ENCODE data around the gene LGALS12. TPM values are rescaled to one million over a fixed set of nuclear protein-coding genes. Genes with fewer than 3 reads are reported as not detected.
A peak's percentile ranks its signal among the peaks of the same experiment; 100 is the strongest.

LGALS12 gene
- total and polyA plus RNA-seq, 2 donors (not counting 1 experiment from before 2014, with no cell fraction given) = not detected

DNA sequence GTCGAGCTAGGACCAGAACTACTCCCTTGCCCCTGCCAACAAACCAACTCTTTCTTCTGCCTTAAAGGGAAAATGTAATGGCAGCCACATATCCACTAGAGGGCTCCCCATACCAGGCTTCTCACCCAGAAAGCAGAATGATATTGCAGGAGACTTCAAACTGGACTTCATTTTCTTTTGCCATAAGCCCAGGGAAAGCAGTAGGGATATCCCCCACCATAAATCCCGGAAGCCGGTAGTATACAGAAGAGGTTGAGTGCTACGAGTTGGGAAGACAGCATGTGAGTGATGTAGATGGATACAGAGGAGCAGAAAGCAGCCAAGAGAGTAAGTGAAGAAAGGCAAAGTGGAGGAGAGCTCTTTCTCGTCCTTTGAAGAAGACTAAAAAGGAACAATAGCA lies 27.0 kb upstream of the LGALS12 start:
- no peaks in the 10 kb centered on the region for H4K20me1 ChIP-seq (ENCODE audit: control insufficient read depth, extremely low read depth, insufficient read depth, low read length)
- no peaks in the 10 kb centered on the region for H3K79me2 ChIP-seq (ENCODE audit: control insufficient read depth, insufficient read depth, low read length)
- TF ChIP-seq EZH2 (IDR thresholded peaks at IDR 0.05; ENCODE audit: low read length, missing control alignments) = no peak
- TF ChIP-seq, protein P1, sequence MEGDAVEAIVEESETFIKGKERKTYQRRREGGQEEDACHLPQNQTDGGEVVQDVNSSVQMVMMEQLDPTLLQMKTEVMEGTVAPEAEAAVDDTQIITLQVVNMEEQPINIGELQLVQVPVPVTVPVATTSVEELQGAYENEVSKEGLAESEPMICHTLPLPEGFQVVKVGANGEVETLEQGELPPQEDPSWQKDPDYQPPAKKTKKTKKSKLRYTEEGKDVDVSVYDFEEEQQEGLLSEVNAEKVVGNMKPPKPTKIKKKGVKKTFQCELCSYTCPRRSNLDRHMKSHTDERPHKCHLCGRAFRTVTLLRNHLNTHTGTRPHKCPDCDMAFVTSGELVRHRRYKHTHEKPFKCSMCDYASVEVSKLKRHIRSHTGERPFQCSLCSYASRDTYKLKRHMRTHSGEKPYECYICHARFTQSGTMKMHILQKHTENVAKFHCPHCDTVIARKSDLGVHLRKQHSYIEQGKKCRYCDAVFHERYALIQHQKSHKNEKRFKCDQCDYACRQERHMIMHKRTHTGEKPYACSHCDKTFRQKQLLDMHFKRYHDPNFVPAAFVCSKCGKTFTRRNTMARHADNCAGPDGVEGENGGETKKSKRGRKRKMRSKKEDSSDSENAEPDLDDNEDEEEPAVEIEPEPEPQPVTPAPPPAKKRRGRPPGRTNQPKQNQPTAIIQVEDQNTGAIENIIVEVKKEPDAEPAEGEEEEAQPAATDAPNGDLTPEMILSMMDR (conservative IDR thresholded peaks at IDR 0.05 in 1 of 2, IDR thresholded peaks at IDR 0.05 in 1 of 2; ENCODE audit: low read depth in 1 of 2, low read length in 2 of 2) = peak; percentile 94 to 97
- H3K4me3 ChIP-seq (replicated peaks in 1 of 4; ENCODE audit: control extremely low read depth in 1 of 4, insufficient read depth in 1 of 4, low read depth in 3 of 4, low read length in 4 of 4) = no peak overlapping the region
- H3K4me1 ChIP-seq (ENCODE audit: control insufficient read depth, extremely low read depth, insufficient read depth, low read length) = no peaks in the 10 kb centered on the region
- peak overlapping the region; percentile 19 for H3K4me2 ChIP-seq (ENCODE audit: extremely low read depth, insufficient read depth, low read length)
- no peak overlapping the region for H3K9ac ChIP-seq (ENCODE audit: insufficient read depth, low read length)
- peak; percentile 66 to 86 for DNase-seq (ENCODE audit: low read depth in 2 of 2)
- H2AFZ ChIP-seq (ENCODE audit: low read length) = peak overlapping the region; percentile 78
- H3K27me3 ChIP-seq (ENCODE audit: control insufficient read depth, insufficient read depth, low read length) = no peaks in the 10 kb centered on the region
- H3K9me3 ChIP-seq (ENCODE audit: control insufficient read depth, insufficient read depth, low read depth, low read length) = no peaks in the 10 kb centered on the region
- H3K27ac ChIP-seq (ENCODE audit: insufficient read depth, low read length) = no peak overlapping the region
- H3K36me3 ChIP-seq (ENCODE audit: control insufficient read depth, insufficient read depth, low read length) = no peaks in the 10 kb centered on the region

DNA sequence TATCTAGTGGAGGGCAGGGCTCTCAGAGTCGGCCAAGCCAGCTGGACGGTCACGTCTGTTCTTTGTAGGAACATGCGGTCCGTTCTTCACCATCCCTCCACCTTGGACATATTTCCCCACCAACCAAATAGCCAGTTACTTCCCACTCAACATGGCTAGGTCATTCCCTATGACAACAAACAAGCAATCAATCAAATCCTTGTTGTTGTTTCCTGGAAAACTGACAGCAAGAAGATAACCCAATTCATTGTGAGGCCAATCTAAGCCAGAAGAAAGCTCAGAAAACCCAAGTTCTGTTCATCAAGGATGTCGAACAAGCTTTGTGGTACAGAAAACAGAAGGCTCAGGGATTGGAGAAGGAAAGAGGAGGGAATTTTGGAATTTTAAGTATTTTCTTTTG lies 25.8 kb upstream of the LGALS12 start:
- H4K20me1 ChIP-seq (ENCODE audit: control insufficient read depth, extremely low read depth, insufficient read depth, low read length) = no peaks in the 10 kb centered on the region
- TF ChIP-seq, protein P1 (conservative IDR thresholded peaks at IDR 0.05 in 1 of 2, IDR thresholded peaks at IDR 0.05 in 1 of 2; ENCODE audit: low read depth in 1 of 2, low read length in 2 of 2) = no peak
- no peak for TF ChIP-seq EZH2 (IDR thresholded peaks at IDR 0.05; ENCODE audit: low read length, missing control alignments)

DNA sequence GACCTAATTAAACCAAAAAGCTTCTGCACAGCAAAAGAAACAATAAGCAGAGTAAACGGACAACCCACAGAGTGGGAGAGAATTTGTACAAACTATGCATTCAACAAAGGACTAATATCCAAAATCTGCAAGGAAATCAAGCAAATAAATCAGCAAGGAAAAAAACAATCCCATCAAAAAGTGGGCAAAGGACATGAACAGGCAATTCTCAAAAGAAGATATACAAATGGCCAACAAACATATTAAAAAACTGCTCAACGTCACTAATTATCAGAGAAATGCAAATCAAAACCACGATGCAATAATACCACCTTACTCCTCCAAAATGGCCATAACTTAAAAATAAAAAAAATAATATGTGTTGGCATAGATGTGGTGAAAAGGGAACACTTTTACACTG lies 20.1 kb upstream of the LGALS12 start:
- Histone ChIP-seq H3K9me3 (ENCODE audit: control insufficient read depth, insufficient read depth, low read depth, low read length) (no peaks in the 10 kb centered on the region), H3K9ac (ENCODE audit: insufficient read depth, low read length) (no peak overlapping the region), H3K4me2 (ENCODE audit: extremely low read depth, insufficient read depth, low read length) (no peak overlapping the region), H3K4me3 (replicated peaks in 1 of 4; ENCODE audit: control extremely low read depth in 1 of 4, insufficient read depth in 1 of 4, low read depth in 3 of 4, low read length in 4 of 4) (no peak overlapping the region), H3K27ac (ENCODE audit: insufficient read depth, low read length) (no peak overlapping the region), H3K79me2 (ENCODE audit: control insufficient read depth, insufficient read depth, low read length) (no peaks in the 10 kb centered on the region), H3K4me1 (ENCODE audit: control insufficient read depth, extremely low read depth, insufficient read depth, low read length) (no peaks in the 10 kb centered on the region), H2AFZ (ENCODE audit: low read length) (no peak overlapping the region), H3K27me3 (ENCODE audit: control insufficient read depth, insufficient read depth, low read length) (peaks cover 12% of the 10 kb centered on the region), H3K36me3 (ENCODE audit: control insufficient read depth, insufficient read depth, low read length) (no peaks in the 10 kb centered on the region), H4K20me1 (ENCODE audit: control insufficient read depth, extremely low read depth, insufficient read depth, low read length) (no peaks in the 10 kb centered on the region)
- TF ChIP-seq, protein P1 (conservative IDR thresholded peaks at IDR 0.05 in 1 of 2, IDR thresholded peaks at IDR 0.05 in 1 of 2; ENCODE audit: low read depth in 1 of 2, low read length in 2 of 2) = no peak
- no peak for TF ChIP-seq EZH2 (IDR thresholded peaks at IDR 0.05; ENCODE audit: low read length, missing control alignments)
- DNase-seq (ENCODE audit: low read depth in 2 of 2) = no peak

More for the DNA sequence above, 25.8 kb upstream of the LGALS12 start:
- Histone ChIP-seq H3K9ac (ENCODE audit: insufficient read depth, low read length) (no peak overlapping the region), H3K36me3 (ENCODE audit: control insufficient read depth, insufficient read depth, low read length) (no peaks in the 10 kb centered on the region), H3K4me1 (ENCODE audit: control insufficient read depth, extremely low read depth, insufficient read depth, low read length) (no peaks in the 10 kb centered on the region), H3K27ac (ENCODE audit: insufficient read depth, low read length) (no peak overlapping the region), H2AFZ (ENCODE audit: low read length) (no peak overlapping the region), H3K4me3 (replicated peaks in 1 of 4; ENCODE audit: control extremely low read depth in 1 of 4, insufficient read depth in 1 of 4, low read depth in 3 of 4, low read length in 4 of 4) (no peak overlapping the region), H3K4me2 (ENCODE audit: extremely low read depth, insufficient read depth, low read length) (no peak overlapping the region), H3K79me2 (ENCODE audit: control insufficient read depth, insufficient read depth, low read length) (no peaks in the 10 kb centered on the region), H3K27me3 (ENCODE audit: control insufficient read depth, insufficient read depth, low read length) (no peaks in the 10 kb centered on the region), H3K9me3 (ENCODE audit: control insufficient read depth, insufficient read depth, low read depth, low read length) (no peaks in the 10 kb centered on the region)
- DNase-seq (ENCODE audit: low read depth in 2 of 2) = no peak

Measured in fibroblast of lung (primary cell).